CD4-positive, alpha-beta T cell treated with Interleukin-6 at 100 ng/mL for 8 hours (primary cell): Measurements from ENCODE around the gene LAMB4.
"Not testable (repeated sequence)": the region's sequence is repeated elsewhere in the genome, so short reads cannot be mapped to it uniquely, and the experiment has no call there.

Source experiments
- DNase-seq: peaks from one replicate; pipeline ENCODE4 v3.0.0-alpha.2; 2020; ENCODE audit warnings: mixed read lengths, low spot score

Gene LAMB4

DNA sequence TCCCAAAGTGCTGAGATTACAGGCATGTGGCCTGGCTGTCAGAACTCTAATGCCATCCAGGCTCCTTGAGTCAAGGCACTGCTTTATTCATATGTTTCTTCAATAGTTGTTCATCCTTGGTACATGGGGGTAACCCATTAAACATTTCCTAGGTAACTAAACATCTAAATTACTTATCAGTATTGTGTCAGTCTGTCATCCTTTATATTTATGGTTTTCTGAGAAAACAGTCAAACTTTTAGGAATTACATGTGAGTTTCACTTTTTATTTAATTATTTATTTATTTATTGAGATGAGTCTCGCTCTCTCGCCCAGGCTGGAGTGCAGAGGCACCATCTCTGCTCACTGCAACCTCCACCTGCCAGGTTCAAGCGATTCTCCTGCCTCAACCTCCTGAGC lies 81.7 kb downstream of the LAMB4 start:
- no peak for DNase-seq

DNA sequence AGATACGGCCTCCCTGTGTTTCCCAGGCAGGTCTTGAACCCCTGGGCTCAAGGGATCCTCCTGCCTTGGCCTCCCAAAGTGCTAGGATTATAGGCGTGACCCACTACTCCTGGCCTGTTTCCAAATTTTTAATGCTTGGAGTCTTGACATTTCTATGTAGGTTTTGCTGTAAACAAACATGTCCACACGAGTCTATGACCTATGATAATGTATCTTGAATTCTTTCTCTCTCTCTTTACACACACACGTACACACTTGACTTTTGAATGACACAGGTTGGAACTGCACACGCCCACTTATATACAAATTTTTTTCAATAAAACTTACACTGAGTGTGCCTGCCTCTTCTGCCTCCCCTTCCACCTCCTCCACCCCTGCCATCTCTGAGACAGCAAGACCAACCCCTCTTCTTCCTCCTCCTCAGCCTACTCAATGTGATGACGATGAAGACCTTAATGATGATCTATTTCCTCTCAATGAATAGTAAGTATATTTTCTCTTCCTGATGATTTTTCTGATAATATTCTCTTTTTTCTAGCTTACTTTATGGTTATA lies 83.1 kb downstream of the LAMB4 start:
- DNase-seq, result no peak

DNA sequence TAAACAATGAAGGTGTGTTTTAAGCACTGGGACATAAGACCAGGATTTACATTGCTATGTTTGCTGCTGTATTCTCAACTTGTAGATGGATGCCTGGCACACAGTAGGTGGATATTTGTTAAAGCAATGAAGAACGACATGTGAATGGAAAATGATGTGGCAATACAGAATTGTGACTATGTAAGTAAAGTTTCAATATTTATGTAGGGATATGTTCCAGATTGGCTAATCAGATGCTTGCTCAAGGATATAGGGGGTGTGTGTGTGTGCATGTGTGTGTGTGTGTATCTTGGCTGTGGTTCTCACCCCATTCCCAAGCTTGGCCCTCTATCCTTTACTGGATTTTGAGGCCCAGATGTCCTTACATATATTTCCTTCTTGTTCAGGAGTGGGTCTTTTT lies 84.5 kb downstream of the LAMB4 start:
- no peak for DNase-seq

DNA sequence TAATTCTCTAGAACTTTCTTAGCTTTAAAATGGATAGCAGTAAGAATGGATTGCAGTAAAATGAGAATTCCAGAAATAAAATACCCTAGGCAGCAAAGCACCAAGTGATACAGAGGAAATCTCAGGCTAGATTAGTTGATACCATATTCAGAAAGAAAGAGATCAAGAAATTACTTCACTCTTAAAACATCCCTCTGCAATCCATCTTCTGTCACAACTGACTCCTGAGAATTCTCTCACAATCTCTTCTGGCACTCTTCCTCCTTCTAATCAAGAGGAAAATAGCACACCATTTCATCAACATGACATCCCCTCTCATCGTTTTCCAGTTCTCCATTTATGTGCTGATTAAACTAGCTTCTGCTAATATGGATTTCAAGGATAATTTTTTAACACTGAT lies 85.0 kb downstream of the LAMB4 start:
- no peak for DNase-seq

DNA sequence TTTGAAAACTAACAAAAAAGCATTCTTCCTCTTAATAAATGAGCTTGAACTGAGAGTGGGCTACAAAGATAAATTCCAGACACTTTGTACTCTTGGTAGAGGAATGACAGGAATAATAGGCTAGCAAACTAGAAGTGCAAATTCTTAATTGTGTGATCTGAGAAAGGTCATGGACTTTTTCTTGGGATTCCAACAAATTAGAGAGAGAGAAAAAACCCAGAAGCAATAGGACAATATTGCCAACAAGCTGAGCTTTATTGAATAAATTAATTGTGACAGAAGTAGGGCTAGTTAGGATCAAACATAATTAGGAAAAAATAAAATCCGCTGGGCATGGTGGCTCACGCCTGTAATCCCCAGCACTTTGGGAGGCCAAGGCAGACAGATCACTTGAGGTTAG lies 85.8 kb downstream of the LAMB4 start:
- DNase-seq, result no peak

DNA sequence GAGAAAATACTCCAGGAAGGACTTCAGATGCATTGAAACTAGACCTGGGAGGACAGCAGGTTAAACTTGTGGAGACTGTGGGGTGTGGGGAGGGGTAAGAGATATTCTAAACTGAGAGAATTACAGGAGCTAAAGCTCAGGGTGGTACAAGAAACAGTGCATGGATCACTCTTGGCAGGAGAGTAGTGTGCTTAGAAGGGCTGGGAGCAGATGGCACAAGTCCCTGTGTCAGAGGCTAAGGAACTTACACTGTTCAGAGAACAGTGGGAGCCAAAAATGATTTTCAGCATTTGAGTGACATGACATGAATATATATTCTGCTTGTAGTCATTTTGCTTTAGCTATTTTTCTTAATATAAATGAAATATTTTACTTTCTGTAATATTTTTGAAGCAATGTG lies 91.2 kb downstream of the LAMB4 start:
- DNase-seq, result no peak

DNA sequence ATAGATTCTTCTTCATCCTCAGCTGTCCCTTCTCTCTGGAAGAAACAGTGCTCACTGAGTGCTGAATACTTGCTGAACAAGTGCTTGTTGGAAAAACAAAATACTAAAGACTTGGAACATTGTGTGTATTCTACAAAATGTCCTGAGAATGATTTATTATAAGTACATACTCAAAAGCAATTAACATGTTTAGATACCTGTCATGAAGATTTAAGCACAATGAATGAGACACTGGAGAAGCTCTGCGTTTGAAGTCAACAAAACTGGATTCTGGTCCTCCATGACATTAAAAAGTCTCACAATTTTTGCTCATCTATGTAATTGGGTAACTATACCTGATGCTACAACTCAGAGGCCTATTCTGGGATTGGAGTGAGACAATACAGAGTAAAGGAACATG lies 92.4 kb downstream of the LAMB4 start:
- no peak for DNase-seq

DNA sequence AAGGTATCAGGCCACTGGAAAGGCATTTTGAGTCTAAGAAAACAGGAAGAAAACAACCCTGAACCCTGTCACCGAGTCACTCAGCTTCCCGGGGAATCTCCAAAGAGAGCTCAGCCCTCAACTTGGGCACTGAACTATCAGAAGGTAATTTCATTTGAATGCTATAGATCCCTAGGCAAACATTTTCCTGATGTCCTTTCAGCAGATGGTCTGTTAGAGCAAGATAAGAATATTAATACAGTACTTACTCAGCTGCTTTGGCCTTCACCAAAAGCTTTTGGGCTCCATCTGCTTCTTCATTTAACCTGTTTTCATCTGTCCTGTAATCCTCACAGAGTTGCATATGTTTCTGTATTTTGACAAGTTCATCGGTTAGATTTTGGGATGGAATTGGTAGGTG lies 93.0 kb downstream of the LAMB4 start:
- no peak for DNase-seq

DNA sequence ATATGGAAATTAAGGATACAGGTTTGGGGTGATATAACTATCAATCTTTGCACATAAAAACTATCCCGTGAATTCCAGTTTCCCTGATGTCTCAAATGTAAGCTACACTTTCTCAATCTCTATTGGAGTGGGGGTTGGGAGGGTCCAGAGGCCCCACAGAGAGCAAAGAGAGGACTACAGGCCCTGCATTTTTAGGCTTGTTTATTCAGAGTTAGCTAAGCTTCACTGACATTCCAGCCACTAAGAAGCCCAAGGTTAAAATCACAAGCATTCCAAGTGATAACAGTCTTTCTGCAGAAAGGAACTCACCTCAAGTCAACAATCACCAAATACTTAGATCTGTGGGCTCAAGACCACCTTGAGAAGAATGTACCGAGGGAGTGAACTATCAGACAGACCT lies 95.6 kb downstream of the LAMB4 start:
- no peak for DNase-seq

DNA sequence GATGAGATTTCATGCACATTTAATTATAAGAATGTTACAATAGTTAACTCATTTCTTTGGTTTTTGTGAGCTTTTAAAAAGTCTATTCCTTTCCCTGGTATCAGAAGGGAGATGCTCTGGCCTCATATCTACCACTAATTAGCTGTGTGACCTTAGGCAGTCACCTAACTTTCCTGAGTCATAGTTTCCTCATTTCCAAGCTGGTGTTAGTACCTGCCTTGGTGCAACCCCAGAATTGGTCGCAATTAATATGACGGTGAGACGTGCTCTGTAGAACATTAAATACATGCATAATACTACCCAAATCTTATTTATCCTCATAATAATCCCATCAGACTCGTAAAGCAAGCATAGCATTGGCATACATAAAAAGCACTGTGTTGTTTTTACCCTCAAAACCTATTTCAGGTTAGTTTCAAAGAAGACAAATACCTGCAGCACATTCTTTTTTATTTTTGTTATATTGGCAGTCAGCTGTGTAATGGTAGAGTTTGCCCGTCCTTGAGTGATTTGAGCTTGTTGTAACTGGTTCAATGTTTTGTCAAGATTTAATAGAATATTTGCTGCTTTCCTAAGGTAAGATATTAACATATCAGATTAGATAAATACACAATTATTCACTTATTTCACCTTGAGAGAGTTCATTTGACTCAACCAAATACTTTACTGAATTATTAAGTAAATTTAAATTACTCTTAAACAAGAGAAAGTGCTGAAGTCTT lies 96.2 kb downstream of the LAMB4 start:
- DNase-seq, result no peak

DNA sequence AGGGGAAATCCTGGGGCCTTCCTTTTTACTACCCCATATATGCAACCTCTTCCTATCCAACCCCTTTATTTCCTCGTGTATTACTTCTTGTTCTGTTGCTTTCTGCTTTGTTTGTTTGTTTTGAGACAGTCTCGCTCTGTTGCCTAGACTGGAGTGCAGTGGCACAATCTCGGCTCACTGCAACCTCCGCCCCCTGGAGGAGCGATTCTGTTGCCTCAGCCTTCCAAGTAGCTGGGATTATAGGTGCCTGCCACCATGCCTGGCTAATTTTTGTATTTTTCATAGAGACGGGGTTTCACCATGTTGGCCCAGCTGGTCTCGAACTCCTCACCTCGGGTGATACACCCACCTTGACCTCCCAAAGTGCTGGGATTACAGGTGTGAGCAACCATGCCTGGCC lies 96.9 kb downstream of the LAMB4 start:
- not testable (repeated sequence) for DNase-seq

DNA sequence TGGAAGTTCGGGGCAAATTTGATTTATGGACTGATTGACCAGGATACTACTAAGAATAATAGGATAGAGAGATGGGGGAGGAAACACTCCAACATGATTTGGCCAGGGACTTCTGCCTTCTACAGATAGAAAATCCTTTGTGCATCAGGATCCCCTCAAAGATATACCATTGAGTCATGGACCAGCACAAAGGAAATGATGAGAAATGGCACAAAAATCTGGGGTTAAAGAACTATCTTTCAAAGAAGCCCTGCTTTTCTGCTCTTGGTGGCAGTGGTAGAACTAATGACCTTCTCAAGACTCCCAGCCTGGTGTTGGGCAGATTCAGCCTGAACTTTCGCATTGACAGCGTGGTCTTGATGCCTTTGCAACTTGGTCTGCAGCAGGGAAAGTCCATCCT lies 99.6 kb downstream of the LAMB4 start:
- DNase-seq, result no peak

DNA sequence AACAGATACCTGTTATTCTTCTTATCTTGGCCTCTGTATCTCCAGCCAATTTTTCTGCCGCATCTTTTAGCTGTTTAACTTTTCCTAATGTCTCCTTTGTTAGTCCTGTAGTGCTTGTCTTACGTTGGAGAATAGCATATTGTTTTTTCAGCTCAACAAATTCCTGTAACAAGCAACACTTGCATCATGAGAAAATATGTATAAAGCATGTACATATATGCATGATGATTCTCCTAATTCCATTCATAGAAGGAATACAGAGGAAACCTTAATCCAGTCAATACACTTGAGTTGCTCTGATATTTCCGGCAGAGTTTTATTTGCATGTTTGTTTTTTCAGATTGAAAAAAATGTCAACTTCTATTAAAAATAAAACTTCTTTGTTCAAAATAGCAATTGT lies 101.1 kb downstream of the LAMB4 start:
- DNase-seq, result no peak

DNA sequence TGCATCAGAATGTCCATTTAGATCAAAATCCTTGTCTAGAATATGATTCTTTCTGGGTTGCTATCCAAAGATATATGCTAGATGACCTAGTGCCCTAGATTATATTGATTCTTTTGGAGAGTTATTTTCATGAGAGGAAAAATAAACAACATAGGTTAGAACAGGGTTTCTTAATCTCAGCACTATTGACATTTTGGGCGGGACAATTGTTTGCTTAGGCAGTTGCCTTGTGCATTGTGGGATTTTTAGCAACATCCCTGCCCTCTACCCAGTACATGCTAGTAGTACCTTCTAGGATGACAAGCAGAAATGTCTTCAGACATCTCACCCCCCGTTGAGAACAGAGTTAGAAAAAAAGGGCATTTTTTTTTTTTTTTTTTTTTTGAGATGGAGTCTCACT lies 102.0 kb downstream of the LAMB4 start:
- DNase-seq, result no peak

DNA sequence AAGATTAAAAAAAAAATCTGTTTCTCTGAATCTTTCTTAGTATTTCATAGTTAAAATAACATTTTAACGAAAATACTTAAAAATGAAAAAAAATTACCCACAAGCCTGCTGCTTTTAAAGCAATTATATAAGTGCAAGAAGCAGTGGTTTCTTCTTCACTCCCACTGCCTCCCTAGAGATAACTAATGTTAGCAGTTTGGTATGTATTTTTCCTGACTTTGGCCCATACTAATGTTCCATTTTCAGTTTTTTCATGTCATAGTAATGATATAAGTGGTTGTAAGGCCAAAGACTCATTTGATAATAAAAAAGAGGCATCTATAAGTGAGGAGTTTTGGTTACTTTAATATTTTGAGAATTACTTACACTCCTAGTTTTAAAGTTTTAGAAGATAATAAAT lies 102.9 kb downstream of the LAMB4 start:
- no peak for DNase-seq

DNA sequence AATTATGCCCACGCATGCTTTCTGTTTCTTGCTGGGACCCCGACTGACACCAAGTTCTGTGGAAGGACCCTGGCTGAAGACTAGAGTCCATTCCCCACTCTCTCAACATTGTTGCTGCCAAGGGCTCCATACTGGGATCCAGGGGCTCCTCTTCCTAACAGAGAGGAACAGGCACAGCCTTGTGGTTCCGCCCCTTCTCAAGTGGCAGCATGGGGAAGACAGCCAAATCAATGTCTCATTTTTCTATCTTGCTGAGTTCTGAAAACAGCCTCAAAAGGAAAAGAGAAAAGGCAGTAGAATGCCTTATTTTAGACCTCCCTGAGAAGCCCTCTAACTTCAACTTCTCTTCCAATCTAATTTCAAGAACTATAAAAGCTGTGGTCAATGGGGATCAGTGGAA lies 103.5 kb downstream of the LAMB4 start:
- DNase-seq, result no peak

DNA sequence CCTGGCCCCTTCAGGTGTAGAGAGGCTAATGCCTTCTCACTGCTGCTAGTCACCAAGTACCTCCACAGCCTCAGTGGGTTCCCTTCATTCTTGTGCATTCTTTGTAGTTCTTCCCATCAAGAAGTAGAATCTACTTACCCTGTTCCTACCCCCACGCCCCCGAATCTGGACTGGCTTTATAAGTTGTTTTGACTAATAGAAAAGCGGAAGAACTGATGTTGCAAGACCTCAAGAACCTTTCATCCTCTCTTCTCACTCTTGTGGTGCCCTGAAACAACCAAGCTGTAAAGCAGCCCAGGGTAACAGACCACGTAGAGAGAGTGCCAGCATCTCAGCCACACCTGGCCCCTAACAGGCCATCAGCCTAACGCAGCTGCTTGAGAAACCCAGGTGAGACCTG lies 104.0 kb downstream of the LAMB4 start:
- DNase-seq, result no peak

DNA sequence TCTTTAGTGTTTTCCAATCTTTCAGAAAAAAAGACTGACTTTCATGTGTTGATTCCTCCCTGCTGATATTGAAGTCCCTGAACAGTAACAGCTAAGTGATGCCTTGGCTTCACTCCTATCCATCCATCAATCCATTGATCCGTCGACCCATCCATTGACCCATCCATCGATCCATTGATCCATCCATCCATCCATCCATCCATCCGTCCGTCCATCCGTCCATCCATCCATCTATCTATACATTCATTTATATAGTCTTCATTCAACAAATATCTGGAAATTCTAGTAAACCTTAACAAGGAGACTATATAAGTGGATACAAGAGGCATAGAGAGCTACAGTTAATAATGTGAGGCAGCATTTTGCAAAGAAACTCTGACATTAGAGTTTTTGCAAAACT lies 105.6 kb downstream of the LAMB4 start:
- DNase-seq, result no peak

DNA sequence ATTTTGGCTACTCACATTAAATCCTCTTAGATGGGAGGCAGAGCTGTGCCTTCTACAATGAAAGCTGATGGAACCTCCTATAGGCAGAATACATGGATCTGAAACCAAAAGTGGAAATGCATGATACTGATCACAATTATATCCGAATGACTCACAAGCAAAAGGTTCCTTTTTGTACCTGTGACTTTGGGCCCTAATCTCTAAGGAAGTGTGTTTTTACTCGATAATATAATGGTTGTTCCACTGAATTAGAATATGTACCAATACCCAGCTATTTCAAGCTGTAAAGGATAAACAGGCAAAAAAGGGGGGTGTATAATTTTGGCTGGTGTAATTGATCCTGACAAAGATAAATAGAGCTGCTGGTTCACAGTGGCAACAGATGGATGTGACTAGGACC lies 109.6 kb downstream of the LAMB4 start:
- no peak for DNase-seq

DNA sequence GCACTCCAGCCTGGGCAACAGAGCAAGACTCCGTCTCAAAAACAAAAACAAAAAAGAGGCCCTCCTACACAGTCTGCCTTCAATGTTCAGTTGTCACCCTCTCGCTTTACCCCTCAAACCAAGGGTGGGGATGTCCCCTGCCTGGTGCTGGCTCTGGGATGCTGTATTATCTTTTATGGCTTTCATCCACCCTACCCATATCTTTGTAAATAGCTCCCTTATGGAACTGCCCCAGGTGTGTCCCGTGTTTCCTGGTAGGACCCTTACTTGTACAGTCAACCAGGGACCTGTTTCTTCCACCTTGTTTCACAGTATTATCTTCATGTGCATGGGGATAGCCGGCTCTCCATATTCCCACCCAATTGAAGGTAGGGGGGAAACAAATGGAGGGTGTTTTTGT lies 111.5 kb downstream of the LAMB4 start:
- no peak for DNase-seq

DNA sequence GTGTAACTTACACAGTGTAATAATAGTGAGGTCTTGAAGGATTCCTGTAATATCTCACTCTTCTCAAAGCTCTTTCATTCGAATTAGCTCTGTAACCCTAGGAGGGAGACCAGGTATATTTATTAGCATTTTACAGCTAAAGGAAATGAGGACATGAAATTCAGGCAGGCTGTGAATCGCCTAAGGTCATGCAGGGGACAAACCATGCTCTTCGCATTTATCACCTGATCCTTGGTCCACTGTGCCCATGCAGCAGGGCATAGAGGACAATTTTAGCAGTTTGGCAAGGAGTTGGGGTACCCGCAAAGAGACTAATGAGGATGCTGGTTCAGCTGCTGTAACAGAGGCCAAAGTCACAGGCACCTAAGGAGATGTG lies 112.4 kb downstream of the LAMB4 start:
- no peak for DNase-seq

DNA sequence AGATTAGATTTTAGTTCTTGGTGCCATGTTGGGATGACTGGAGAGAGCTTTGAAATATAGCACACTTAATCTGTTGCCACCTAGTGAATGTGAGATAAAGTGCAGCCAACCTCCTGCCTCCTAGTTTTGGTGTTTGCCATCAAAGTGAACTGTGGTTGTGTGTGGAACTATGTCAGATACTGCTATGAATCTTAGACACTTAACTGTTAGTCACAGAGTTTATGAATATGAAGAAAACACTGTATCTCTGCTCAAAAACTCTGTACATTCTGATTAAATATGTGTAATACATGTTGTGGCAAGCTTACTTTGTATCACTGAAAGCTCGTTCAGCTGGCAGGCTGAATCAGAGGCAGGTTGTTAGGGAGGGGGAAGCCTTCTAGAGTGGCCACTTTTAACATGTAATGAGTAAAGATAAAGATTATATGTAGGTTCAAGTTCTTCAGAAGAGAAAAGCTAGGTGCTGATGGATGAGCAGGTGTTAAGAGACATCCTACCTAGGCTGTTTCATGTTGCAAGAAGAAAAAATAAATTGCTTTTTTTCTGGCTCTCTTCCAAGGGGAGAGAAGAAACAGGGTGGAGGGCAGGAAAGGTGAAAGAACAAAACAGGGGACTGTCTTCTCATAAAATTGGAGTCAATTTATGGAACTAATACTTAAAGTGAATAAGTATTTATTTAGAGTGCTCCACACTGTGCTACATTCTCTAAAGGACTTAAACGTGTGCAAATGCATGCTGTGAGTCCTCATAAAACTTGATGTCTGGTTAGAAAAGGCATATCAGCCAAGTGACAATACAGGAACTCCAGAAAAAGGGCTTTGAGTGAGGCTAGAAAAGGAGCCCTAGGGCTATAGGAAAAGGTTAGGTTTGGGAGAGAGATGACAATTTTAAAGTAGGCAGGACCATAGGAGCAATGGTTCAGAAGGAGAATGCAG lies 113.1 kb downstream of the LAMB4 start:
- no peak for DNase-seq

DNA sequence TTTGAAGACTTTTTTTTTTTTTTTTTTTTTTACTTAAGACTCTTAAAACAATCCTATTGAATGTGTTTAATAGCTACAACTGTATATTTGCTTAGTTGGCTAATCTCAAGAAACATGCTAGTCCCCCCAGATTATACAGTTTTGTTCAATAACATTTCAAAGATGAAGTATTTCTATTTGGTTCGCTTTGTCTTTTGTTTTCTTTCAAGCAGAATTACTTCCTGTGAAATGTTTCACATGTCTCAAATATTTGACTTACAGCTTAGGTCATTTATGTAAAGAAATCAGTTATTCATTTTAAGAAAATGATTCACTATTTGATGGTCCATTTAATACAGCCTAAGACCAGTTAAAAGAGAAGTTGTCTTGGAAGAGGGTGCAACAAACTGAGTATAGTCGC lies 114.4 kb downstream of the LAMB4 start:
- no peak for DNase-seq
